Progenitor cell of endocrine pancreas (in vitro differentiated cells): ENCODE measurements around the gene SLC50A1. TPM values are rescaled to one million over a fixed set of nuclear protein-coding genes. Genes with fewer than 3 reads are reported as not detected.

ENCODE experiments used
- DNase-seq: peaks from one replicate; pipeline ENCODE4 v3.0.0; 2021; ENCODE audit warnings: low spot score; ENCODE audit not compliant: unreplicated experiment
- H3K27ac Mint-ChIP-seq: 2 replicates; pipeline ENCODE4 v1.8.0; 2021; ENCODE audit warnings: mild to moderate bottlenecking, moderate library complexity, mixed read lengths
- H3K27me3 Mint-ChIP-seq: 2 replicates; pipeline ENCODE4 v1.8.0; 2021; ENCODE audit warnings: mixed read lengths
- H3K36me3 Mint-ChIP-seq: 2 replicates; pipeline ENCODE4 v1.8.0; 2022; ENCODE audit warnings: mixed read lengths; ENCODE audit not compliant: insufficient read depth
- H3K4me1 Mint-ChIP-seq: 2 replicates; pipeline ENCODE4 v1.8.0; 2021; ENCODE audit warnings: low read depth, mixed read lengths
- H3K4me3 Mint-ChIP-seq: 2 replicates; pipeline ENCODE4 v1.8.0; 2021; ENCODE audit warnings: low read depth, mild to moderate bottlenecking, moderate library complexity, mixed read lengths
- H3K9me3 Mint-ChIP-seq: 2 replicates; pipeline ENCODE4 v1.8.0; 2021; ENCODE audit warnings: low read depth, mixed read lengths
- total RNA-seq: library from RNA; stranded (reverse); gene quantifications from 2 replicates; pipeline ENCODE4 v1.2.1, GENCODE V29; 2021
- TF ChIP-seq, protein P1 (sequence below): fragments of 200-600 bp; sonication (generic); IDR thresholded peaks from one replicate; pipeline ENCODE4 v1.5.0; 2021; ENCODE audit warnings: antibody characterized with exemption, mild to moderate bottlenecking; ENCODE audit not compliant: unreplicated experiment

Gene SLC50A1
- total RNA-seq, 1 donor from 2014 or later = 33.3 TPM

DNA sequence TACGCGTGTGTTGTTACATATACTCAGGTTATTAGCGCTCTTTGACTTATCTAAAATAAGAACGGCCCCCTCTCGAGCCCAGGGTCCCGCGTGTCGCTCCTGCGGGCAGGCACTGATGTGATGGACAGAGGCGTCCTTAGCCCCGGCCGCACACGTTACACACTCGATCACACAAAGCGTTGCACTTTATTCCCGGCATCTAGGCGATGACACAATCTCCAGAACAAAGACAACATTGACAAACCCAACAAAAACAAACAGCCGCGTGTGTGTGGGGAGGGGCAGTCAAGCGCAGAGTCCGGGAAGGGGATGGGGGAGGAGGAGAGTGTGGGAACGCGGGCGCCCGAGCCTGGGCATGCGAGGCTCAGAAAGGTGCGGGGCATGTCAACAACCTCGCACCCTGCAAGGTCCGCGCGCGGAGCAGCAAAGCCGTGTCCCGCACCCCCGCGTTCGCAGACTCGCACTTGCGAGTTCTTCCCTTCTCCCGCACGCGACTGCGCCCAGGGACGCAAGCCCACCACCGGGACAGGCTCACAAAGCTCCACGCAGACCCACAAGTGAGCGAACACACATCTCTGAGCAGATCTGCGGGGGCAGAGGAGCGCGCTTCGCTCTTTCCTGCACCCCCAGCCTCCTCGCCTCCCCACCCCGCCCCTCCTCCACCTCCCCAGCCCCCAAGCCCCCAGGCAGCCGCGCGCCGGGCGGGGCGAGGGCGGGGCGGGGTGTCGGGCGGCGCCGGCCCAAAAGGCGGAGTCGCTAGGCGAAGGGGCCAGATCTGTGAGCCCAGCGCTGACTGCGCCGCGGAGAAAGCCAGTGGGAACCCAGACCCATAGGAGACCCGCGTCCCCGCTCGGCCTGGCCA, 8.3 kb upstream of the SLC50A1 start, which contains the start of gene EFNA1:
Gene EFNA1 (plus strand): TSS at position 772 of the 862 bp plus-strand sequence. CDS start 102 bp downstream, outside the sequence.
- Mint-ChIP-seq H3K9me3 (no peaks in the 10 kb centered on the region), H3K4me1 (peaks cover 41% of the 10 kb centered on the region), H3K27me3 (peaks cover 40% of the 10 kb centered on the region), H3K27ac (peak within 1 kb of the TSS; percentile 93), H3K4me3 (peak within 1 kb of the TSS; percentile 81), H3K36me3 (peaks cover 3% of the 10 kb centered on the region)
- peak; percentile 37 for DNase-seq
- TF ChIP-seq, protein P1, sequence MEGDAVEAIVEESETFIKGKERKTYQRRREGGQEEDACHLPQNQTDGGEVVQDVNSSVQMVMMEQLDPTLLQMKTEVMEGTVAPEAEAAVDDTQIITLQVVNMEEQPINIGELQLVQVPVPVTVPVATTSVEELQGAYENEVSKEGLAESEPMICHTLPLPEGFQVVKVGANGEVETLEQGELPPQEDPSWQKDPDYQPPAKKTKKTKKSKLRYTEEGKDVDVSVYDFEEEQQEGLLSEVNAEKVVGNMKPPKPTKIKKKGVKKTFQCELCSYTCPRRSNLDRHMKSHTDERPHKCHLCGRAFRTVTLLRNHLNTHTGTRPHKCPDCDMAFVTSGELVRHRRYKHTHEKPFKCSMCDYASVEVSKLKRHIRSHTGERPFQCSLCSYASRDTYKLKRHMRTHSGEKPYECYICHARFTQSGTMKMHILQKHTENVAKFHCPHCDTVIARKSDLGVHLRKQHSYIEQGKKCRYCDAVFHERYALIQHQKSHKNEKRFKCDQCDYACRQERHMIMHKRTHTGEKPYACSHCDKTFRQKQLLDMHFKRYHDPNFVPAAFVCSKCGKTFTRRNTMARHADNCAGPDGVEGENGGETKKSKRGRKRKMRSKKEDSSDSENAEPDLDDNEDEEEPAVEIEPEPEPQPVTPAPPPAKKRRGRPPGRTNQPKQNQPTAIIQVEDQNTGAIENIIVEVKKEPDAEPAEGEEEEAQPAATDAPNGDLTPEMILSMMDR = no peak

DNA sequence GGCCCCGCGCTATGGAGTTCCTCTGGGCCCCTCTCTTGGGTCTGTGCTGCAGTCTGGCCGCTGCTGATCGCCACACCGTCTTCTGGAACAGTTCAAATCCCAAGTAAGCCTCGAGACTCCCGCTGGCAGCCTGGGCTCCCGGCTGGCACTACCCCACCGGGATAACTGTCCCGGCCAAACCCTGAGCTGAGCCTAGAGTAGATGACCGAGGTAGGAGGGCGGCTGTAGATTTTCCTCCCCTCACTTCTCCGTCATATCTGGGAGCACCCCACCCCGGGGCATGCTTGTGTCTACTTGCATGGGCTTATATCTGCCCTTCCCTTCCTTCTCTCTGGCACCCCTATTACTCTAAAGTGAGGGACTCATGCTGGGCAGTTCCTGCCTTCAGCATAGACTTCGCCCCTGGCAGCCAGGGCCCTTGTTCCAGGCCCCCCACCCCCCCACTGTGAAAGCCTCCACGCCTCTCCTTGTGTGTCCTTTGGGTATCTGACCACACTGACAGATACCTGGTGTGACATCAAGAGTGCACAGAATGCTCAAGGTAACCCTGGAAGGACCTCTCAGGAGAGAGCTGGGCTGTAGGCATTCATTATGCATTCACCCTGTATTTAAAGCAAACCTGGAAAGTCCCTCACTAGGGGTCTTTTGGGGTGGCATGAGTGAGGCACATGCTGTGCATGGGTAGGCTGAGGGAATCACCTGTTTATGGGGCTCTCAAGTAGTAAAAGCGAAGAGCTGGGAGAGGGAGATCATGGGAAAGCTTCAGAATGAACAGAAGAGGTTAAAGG, 7.5 kb upstream of the SLC50A1 start:
- TF ChIP-seq, protein P1 = no peak
- peak overlapping the region; percentile 81 for H3K27ac Mint-ChIP-seq
- H3K9me3 Mint-ChIP-seq = no peaks in the 10 kb centered on the region
- H3K27me3 Mint-ChIP-seq = peaks cover 36% of the 10 kb centered on the region
- H3K4me3 Mint-ChIP-seq = peak overlapping the region; percentile 81
- no peak for DNase-seq
- H3K36me3 Mint-ChIP-seq = peaks cover 4% of the 10 kb centered on the region
- peaks cover 41% of the 10 kb centered on the region for H3K4me1 Mint-ChIP-seq

DNA sequence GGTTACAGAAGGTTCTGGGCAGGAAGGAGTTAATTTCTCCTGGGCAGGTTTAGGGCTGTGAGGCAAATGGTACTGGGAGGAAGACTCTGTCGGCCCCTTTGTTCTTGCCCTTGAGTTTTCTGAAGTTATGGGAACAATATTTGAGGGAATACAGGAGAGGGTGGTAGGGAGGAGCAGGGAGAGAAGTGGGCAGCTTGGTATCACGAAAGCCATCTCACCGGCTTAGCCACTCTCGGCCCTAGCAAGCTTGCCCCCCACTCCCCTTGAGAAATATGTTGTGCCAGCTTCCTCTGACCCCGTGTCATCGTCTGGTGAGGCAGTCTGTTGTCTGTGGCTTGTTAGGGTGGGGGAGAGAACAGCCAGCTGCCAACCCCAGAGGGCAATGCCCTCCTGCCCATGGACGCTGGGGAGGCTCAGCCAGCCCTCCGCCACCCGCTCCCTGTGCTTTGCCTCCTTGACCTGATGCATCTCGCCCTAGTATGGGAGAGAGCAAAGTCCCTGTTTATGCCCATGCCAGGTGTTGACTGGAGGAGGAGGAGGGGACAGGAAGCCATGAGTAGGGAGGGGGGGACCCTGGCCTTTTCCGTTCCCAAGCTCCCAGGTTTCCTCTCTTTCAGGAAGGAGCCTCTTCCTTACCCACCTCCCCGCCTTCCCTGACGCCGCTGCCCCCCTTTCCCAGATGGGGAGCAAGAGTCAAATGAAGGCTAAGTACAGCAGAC, 6.7 kb upstream of the SLC50A1 start:
- TF ChIP-seq, protein P1 = no peak
- H3K27me3 Mint-ChIP-seq = peaks cover 32% of the 10 kb centered on the region
- DNase-seq = no peak

DNA sequence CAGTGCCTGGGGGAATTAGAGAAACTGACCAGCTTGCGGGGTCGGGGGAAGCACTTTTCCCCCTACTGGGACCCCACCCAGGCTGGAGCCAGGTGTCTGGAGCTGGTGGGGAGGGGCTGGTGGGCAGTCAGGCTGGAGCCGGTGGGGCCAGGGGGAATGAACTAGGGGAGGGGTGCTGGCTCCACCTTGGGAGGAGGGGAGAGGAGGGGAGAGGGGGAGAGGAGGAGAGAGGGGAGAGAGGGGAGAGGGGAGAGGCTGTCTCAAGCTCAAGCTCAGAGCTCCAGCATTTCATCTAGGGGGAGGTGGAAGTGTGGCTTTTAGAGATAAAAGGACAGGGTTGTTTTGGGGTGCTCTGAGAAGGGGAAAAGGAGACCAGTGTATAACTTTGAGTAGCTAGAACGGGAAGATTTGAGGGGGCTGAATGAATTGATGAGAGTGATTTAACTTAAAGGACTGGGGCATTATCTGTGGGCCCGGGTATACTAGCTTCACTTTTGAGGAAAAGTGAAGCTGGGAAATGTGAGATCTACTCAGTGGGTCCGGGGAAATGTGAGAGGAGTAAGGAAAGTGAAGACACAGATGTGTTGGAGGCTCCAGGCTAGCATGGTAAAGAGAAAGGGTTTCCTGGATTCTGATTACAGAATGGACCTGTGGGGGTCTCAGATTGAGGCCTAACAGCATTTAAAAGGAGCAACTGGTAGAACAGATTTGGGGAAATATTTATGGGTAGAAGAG, 5.2 kb upstream of the SLC50A1 start:
- TF ChIP-seq, protein P1 = no peak
- peaks cover 10% of the 10 kb centered on the region for H3K36me3 Mint-ChIP-seq

More for the DNA sequence above, 6.7 kb upstream of the SLC50A1 start:
- no peaks in the 10 kb centered on the region for H3K9me3 Mint-ChIP-seq
- peaks cover 6% of the 10 kb centered on the region for H3K36me3 Mint-ChIP-seq
- peak overlapping the region; percentile 96 for H3K27ac Mint-ChIP-seq
- peaks cover 41% of the 10 kb centered on the region for H3K4me1 Mint-ChIP-seq
- H3K4me3 Mint-ChIP-seq = peak overlapping the region; percentile 81

More for the DNA sequence above, 5.2 kb upstream of the SLC50A1 start:
- peaks cover 17% of the 10 kb centered on the region for H3K27me3 Mint-ChIP-seq
- DNase-seq = no peak
- H3K27ac Mint-ChIP-seq = peak overlapping the region; percentile 96
- H3K4me3 Mint-ChIP-seq = peak overlapping the region; percentile 81
- peaks cover 49% of the 10 kb centered on the region for H3K4me1 Mint-ChIP-seq
- H3K9me3 Mint-ChIP-seq = no peaks in the 10 kb centered on the region
